Measurements from ENCODE around the gene EPB41. TPM values are rescaled to one million over a fixed set of nuclear protein-coding genes. Genes with fewer than 3 reads are reported as not detected.

EPB41 gene
- total RNA-seq, 1 experiment from 2014 or later, result 20.2 TPM

DNA sequence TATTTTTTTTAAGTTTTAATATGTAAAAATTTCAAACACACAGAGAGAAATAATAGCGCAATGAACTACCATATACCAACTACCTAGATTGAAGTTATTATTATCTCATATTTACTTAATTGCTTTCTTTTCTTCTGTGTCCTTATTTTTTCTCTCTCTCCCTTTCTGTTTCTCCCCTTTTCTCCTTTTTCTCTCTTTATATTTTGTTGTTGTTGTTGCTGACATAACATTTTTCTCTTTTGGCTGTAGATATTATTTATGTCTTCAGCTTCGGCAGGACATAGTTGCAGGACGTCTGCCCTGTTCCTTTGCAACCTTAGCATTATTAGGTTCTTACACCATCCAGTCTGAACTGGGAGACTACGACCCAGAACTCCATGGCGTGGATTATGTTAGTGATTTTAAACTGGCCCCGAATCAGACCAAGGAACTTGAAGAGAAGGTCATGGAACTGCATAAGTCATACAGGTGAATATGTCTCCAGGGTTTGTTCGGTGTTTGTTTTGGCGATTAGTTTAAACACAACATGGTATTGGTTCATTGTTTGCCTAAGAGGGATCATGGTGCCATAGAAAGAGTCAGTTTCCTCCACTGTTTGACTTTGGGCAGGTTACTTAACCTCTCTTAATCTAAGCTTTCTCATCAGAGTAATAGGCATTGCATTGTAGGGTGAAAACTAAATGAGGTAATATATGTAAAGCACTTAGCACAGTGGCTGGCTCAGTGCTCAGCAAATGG is 103.8 kb downstream of the EPB41 start:
- Histone ChIP-seq H3K36me3 (ENCODE audit: control insufficient read depth, insufficient read depth, low read length) (no peaks in the 10 kb centered on the region), H3K4me1 (ENCODE audit: control insufficient read depth, insufficient read depth, low read length) (no peaks in the 10 kb centered on the region), H3K4me3 (ENCODE audit: low read depth in 2 of 2, low read length in 2 of 2) (no peak overlapping the region), H3K27ac (ENCODE audit: low read length) (no peak overlapping the region), H3K9me3 (ENCODE audit: control insufficient read depth, insufficient read depth, low read depth, low read length) (no peaks in the 10 kb centered on the region), H3K27me3 (ENCODE audit: control insufficient read depth, insufficient read depth, low read length) (no peaks in the 10 kb centered on the region)
- no peak for ATAC-seq
- no TSS peak for BruUV-seq (replicated peaks)
- CTCF ChIA-PET, result no interaction called here
- in situ Hi-C loops (cut with HindIII; ENCODE audit: low pct_unique_long_range_greater_than_20kb, low sequenced_read_pairs) (no loop called here), intact Hi-C loops (cut with micrococcal nuclease; ENCODE audit: unreplicated experiment) (no loop called here)
- TF ChIP-seq CTCF (IDR thresholded peaks at IDR 0.05), result no peak
- TF ChIP-seq SIN3A (IDR thresholded peaks at IDR 0.05; ENCODE audit: borderline replicate concordance, insufficient read depth, low read depth, low read length), result no peak
- no peak for TF ChIP-seq TCF7L2 (IDR thresholded peaks at IDR 0.05; ENCODE audit: low read depth, low read length)
- TF ChIP-seq POLR2AphosphoS5 (IDR thresholded peaks at IDR 0.05; ENCODE audit: low read depth, low read length), result no peak
- TF ChIP-seq, protein P1, sequence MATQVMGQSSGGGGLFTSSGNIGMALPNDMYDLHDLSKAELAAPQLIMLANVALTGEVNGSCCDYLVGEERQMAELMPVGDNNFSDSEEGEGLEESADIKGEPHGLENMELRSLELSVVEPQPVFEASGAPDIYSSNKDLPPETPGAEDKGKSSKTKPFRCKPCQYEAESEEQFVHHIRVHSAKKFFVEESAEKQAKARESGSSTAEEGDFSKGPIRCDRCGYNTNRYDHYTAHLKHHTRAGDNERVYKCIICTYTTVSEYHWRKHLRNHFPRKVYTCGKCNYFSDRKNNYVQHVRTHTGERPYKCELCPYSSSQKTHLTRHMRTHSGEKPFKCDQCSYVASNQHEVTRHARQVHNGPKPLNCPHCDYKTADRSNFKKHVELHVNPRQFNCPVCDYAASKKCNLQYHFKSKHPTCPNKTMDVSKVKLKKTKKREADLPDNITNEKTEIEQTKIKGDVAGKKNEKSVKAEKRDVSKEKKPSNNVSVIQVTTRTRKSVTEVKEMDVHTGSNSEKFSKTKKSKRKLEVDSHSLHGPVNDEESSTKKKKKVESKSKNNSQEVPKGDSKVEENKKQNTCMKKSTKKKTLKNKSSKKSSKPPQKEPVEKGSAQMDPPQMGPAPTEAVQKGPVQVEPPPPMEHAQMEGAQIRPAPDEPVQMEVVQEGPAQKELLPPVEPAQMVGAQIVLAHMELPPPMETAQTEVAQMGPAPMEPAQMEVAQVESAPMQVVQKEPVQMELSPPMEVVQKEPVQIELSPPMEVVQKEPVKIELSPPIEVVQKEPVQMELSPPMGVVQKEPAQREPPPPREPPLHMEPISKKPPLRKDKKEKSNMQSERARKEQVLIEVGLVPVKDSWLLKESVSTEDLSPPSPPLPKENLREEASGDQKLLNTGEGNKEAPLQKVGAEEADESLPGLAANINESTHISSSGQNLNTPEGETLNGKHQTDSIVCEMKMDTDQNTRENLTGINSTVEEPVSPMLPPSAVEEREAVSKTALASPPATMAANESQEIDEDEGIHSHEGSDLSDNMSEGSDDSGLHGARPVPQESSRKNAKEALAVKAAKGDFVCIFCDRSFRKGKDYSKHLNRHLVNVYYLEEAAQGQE (IDR thresholded peaks at IDR 0.05; ENCODE audit: insufficient read depth in 1 of 2, low read depth in 2 of 2, low read length in 1 of 2), result no peak
- POLR2A ChIA-PET, result interaction anchor here (0.5 kb wide), 1 partner anchor 264 kb away, joined by 4 read pairs; no protein-coding TSS in a partner anchor
- DNase-seq (ENCODE audit: low read depth, low spot score), result no peak

DNA sequence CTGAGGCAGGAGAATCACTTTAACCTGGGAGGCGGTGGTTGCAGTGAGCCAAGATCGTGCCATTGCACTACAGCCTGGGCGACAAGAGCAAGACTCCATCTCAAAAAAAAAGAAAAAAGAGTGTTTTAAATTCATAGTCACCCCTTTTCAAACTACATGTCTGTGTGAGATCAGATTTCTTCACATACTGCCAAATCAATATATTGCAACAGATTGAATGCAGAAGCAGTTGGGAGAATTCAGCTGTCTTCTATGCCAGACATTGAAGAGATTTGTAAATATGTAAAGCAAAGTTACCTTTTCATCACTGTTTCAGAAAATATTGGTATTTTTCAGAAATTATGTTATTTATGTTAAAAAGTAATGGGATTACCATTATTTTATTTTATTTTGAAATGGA is 108.3 kb downstream of the EPB41 start:
- no TSS peak for BruUV-seq (replicated peaks)
- DNase-seq (ENCODE audit: low read depth, low spot score), result no peak
- in situ Hi-C loops (cut with HindIII; ENCODE audit: low pct_unique_long_range_greater_than_20kb, low sequenced_read_pairs), result no loop called here
- POLR2A ChIA-PET, result no interaction called here
- no peak overlapping the region for H3K27ac ChIP-seq (ENCODE audit: low read length)
- no peaks in the 10 kb centered on the region for H3K4me1 ChIP-seq (ENCODE audit: control insufficient read depth, insufficient read depth, low read length)
- CTCF ChIA-PET, result no interaction called here
- no peaks in the 10 kb centered on the region for H3K9me3 ChIP-seq (ENCODE audit: control insufficient read depth, insufficient read depth, low read depth, low read length)
- ATAC-seq, result no peak
- no peak for TF ChIP-seq POLR2AphosphoS5 (IDR thresholded peaks at IDR 0.05; ENCODE audit: low read depth, low read length)
- TF ChIP-seq TCF7L2 (IDR thresholded peaks at IDR 0.05; ENCODE audit: low read depth, low read length), result no peak
- TF ChIP-seq, protein P1 (IDR thresholded peaks at IDR 0.05; ENCODE audit: insufficient read depth in 1 of 2, low read depth in 2 of 2, low read length in 1 of 2), result no peak
- TF ChIP-seq CTCF (IDR thresholded peaks at IDR 0.05), result no peak
- no peak for TF ChIP-seq SIN3A (IDR thresholded peaks at IDR 0.05; ENCODE audit: borderline replicate concordance, insufficient read depth, low read depth, low read length)
- H3K4me3 ChIP-seq (ENCODE audit: low read depth in 2 of 2, low read length in 2 of 2), result no peak overlapping the region
- H3K36me3 ChIP-seq (ENCODE audit: control insufficient read depth, insufficient read depth, low read length), result no peaks in the 10 kb centered on the region
- H3K27me3 ChIP-seq (ENCODE audit: control insufficient read depth, insufficient read depth, low read length), result no peaks in the 10 kb centered on the region
- intact Hi-C loops (cut with micrococcal nuclease; ENCODE audit: unreplicated experiment), result no loop called here
